WTC11 (cell line): Measurements from ENCODE around the gene CAMTA1. TPM values are rescaled to one million over a fixed set of nuclear protein-coding genes. Genes with fewer than 3 reads are reported as not detected.
A peak's percentile ranks its signal among the peaks of the same experiment; 100 is the strongest.

Experiments used
- ATAC-seq: fragments of 200-7000 bp; cut with Tn5 transposase; 2 replicates; pipeline ENCODE4 v1.10.0; 2021; ENCODE audit warnings: mild to moderate bottlenecking, moderate library complexity
- CTCF ChIA-PET: fragments of 300-600 bp; sonication (Branson Sonifier 250); formaldehyde crosslinking; loops from one replicate; lab custom pipeline; 2021; ENCODE audit warnings: antibody characterized with exemption; lab: Charles Lee
- POLR2A ChIA-PET: fragments of 350-600 bp; sonication (Branson Sonifier 250); formaldehyde crosslinking; loops from one replicate; lab custom pipeline; 2021; ENCODE audit warnings: antibody characterized with exemption; lab: Charles Lee
- DNase-seq: peaks from one replicate; pipeline ENCODE4 v3.0.0; 2021; ENCODE audit warnings: low spot score
- H3K27ac Mint-ChIP-seq: 2 replicates; pipeline ENCODE4 v1.8.0; 2021; ENCODE audit warnings: mixed read lengths
- H3K27me3 Mint-ChIP-seq: 2 replicates; pipeline ENCODE4 v1.8.0; 2021; ENCODE audit warnings: low read depth, mild to moderate bottlenecking, moderate library complexity, mixed read lengths
- H3K36me3 Mint-ChIP-seq: 2 replicates; pipeline ENCODE4 v1.8.0; 2021; ENCODE audit warnings: mixed read lengths
- H3K4me1 Mint-ChIP-seq: 2 replicates; pipeline ENCODE4 v1.8.0; 2022; ENCODE audit warnings: mixed read lengths
- H3K4me3 Mint-ChIP-seq: 2 replicates; pipeline ENCODE4 v1.8.0; 2021; ENCODE audit warnings: mild to moderate bottlenecking, moderate library complexity, mixed read lengths
- H3K9me3 Mint-ChIP-seq: 2 replicates; pipeline ENCODE4 v1.8.0; 2021; ENCODE audit warnings: mixed read lengths
- CREB1 ChIP-seq: sonication (generic); formaldehyde crosslinking; IDR thresholded peaks from 2 replicates; pipeline ENCODE4 v1.8.0; 2023; ENCODE audit warnings: mild to moderate bottlenecking, missing genetic modification reagents
- E2F4 ChIP-seq: sonication (generic); formaldehyde crosslinking; IDR thresholded peaks from 2 replicates; pipeline ENCODE4 v1.8.1; 2022; ENCODE audit warnings: low read depth, mild to moderate bottlenecking, moderate library complexity, missing genetic modification reagents, borderline replicate concordance
- ESRRA ChIP-seq: sonication (generic); formaldehyde crosslinking; IDR thresholded peaks from 2 replicates; pipeline ENCODE4 v1.8.1; 2022; ENCODE audit warnings: mild to moderate bottlenecking, missing genetic modification reagents, borderline replicate concordance
- FOXJ3 ChIP-seq: sonication (generic); formaldehyde crosslinking; IDR thresholded peaks from 2 replicates; pipeline ENCODE4 v1.9.0; 2021; ENCODE audit warnings: missing genetic modification reagents, mild to moderate bottlenecking, borderline replicate concordance
- FOXK1 ChIP-seq: sonication (generic); formaldehyde crosslinking; IDR thresholded peaks from 2 replicates; pipeline ENCODE4 v1.8.0; 2022; ENCODE audit warnings: mild to moderate bottlenecking, moderate library complexity, missing genetic modification reagents
- HMGA2 ChIP-seq: fragments of 250-450 bp; sonication (Bioruptor Pico); IDR thresholded peaks from 2 replicates; pipeline ENCODE4 v1.4.0; 2021; ENCODE audit warnings: mild to moderate bottlenecking, moderate library complexity
- MXD4 ChIP-seq: fragments of 250-450 bp; sonication (Bioruptor Pico); IDR thresholded peaks from 2 replicates; pipeline ENCODE4 v1.8.0; 2021; ENCODE audit warnings: mild to moderate bottlenecking, moderate library complexity, borderline replicate concordance
- NR2C2 ChIP-seq: sonication (generic); formaldehyde crosslinking; IDR thresholded peaks from 2 replicates; pipeline ENCODE4 v1.8.0; 2022; ENCODE audit warnings: mild to moderate bottlenecking, missing genetic modification reagents
- OVOL2 ChIP-seq: fragments of 250-450 bp; sonication (Bioruptor Pico); IDR thresholded peaks from 2 replicates; pipeline ENCODE4 v1.9.0; 2021; ENCODE audit warnings: mild to moderate bottlenecking, borderline replicate concordance
- RORB ChIP-seq: fragments of 250-450 bp; sonication (Bioruptor Pico); IDR thresholded peaks from 2 replicates; pipeline ENCODE4 v1.9.0; 2021; ENCODE audit warnings: mild to moderate bottlenecking
- TEAD1 ChIP-seq: sonication (generic); formaldehyde crosslinking; IDR thresholded peaks from 2 replicates; pipeline ENCODE4 v1.8.0; 2022; ENCODE audit warnings: mild to moderate bottlenecking, missing genetic modification reagents
- ZNF423 ChIP-seq: fragments of 250-450 bp; sonication (Bioruptor Pico); IDR thresholded peaks from 2 replicates; pipeline ENCODE4 v2.1.2; 2022; ENCODE audit warnings: mild to moderate bottlenecking, moderate library complexity
- ZNF425 ChIP-seq: fragments of 250-450 bp; sonication (Bioruptor Pico); conservative IDR thresholded peaks from 2 replicates; pipeline ENCODE4 v1.9.0; 2021; ENCODE audit warnings: mild to moderate bottlenecking
- total RNA-seq: library from RNA; stranded (reverse); gene quantifications from 3 replicates; pipeline ENCODE4 v1.2.3, GENCODE V29; 2021
- TF ChIP-seq, protein P1 (sequence below): sonication (generic); formaldehyde crosslinking; IDR thresholded peaks from 2 replicates; pipeline ENCODE4 v1.8.0; 2023; ENCODE audit warnings: missing genetic modification reagents, mild to moderate bottlenecking, borderline replicate concordance
- TF ChIP-seq, protein P2 (sequence below): sonication (generic); formaldehyde crosslinking; IDR thresholded peaks from 2 replicates; pipeline ENCODE4 v1.8.1; 2023; ENCODE audit warnings: mild to moderate bottlenecking, missing genetic modification reagents, moderate library complexity

CAMTA1 gene
- total RNA-seq, 1 experiment from 2014 or later = 86.4 TPM

GRCh38 chr1:7043719-7044535 is 258.7 kb downstream of the CAMTA1 start:
- peak; percentile 48 for DNase-seq
- Mint-ChIP-seq H3K4me3 (no peak overlapping the region), H3K4me1 (peaks cover 27% of the 10 kb centered on the region), H3K36me3 (no peaks in the 10 kb centered on the region), H3K27ac (peak overlapping the region; percentile 14; the same call in 1 of the 2 replicates), H3K27me3 (no peaks in the 10 kb centered on the region), H3K9me3 (no peaks in the 10 kb centered on the region)
- TF ChIP-seq E2F4 (CRISPR knock-in tag) (no peak), ZNF423 (peak; percentile 76), CREB1 (CRISPR knock-in tag) (no peak), ESRRA (CRISPR knock-in tag) (no peak)
- ChIA-PET CTCF (interaction anchor here (0.5 to 5.0 kb wide), 13 partner anchors 9 to 798 kb away, joined by 3 to 134 read pairs (median 11); no protein-coding TSS in a partner anchor), POLR2A (no interaction called here)
- peak; percentile 51 for ATAC-seq

DNA sequence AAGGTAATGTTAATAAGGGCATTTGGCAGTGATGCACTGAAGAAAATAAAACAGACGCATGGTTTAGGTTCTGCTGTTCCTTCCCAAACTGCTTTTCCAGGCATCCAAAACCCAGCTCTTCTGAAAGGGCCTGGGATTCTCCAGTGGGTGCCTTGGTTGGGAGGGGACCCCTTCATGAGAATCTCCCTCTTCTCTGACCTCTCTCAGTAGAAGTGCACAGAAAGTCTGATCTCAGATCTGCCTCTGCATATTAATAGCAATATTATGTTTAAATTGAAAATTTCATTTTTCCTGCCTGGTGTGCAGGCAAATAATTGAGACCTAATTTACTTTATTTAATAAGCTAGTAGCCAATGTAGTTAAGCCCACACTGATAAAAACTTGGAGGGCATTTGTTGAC is 260.6 kb downstream of the CAMTA1 start:
- H3K9me3 Mint-ChIP-seq = no peaks in the 10 kb centered on the region
- no peak for ATAC-seq
- H3K27me3 Mint-ChIP-seq = no peaks in the 10 kb centered on the region
- H3K27ac Mint-ChIP-seq = no peak overlapping the region
- H3K4me1 Mint-ChIP-seq = peaks cover 27% of the 10 kb centered on the region
- H3K36me3 Mint-ChIP-seq = no peaks in the 10 kb centered on the region
- H3K4me3 Mint-ChIP-seq = no peak overlapping the region
- TF ChIP-seq FOXK1 (CRISPR knock-in tag) = no peak
- no peak for TF ChIP-seq FOXJ3 (CRISPR knock-in tag)
- no peak for TF ChIP-seq NR2C2 (CRISPR knock-in tag)
- TF ChIP-seq, protein P1, sequence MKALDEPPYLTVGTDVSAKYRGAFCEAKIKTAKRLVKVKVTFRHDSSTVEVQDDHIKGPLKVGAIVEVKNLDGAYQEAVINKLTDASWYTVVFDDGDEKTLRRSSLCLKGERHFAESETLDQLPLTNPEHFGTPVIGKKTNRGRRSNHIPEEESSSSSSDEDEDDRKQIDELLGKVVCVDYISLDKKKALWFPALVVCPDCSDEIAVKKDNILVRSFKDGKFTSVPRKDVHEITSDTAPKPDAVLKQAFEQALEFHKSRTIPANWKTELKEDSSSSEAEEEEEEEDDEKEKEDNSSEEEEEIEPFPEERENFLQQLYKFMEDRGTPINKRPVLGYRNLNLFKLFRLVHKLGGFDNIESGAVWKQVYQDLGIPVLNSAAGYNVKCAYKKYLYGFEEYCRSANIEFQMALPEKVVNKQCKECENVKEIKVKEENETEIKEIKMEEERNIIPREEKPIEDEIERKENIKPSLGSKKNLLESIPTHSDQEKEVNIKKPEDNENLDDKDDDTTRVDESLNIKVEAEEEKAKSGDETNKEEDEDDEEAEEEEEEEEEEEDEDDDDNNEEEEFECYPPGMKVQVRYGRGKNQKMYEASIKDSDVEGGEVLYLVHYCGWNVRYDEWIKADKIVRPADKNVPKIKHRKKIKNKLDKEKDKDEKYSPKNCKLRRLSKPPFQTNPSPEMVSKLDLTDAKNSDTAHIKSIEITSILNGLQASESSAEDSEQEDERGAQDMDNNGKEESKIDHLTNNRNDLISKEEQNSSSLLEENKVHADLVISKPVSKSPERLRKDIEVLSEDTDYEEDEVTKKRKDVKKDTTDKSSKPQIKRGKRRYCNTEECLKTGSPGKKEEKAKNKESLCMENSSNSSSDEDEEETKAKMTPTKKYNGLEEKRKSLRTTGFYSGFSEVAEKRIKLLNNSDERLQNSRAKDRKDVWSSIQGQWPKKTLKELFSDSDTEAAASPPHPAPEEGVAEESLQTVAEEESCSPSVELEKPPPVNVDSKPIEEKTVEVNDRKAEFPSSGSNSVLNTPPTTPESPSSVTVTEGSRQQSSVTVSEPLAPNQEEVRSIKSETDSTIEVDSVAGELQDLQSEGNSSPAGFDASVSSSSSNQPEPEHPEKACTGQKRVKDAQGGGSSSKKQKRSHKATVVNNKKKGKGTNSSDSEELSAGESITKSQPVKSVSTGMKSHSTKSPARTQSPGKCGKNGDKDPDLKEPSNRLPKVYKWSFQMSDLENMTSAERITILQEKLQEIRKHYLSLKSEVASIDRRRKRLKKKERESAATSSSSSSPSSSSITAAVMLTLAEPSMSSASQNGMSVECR (CRISPR knock-in tag) = no peak
- TF ChIP-seq RORB (CRISPR knock-in tag) = no peak
- TF ChIP-seq OVOL2 = no peak
- TF ChIP-seq E2F4 (CRISPR knock-in tag) = no peak
- ChIA-PET POLR2A (no interaction called here), CTCF (interaction anchor here (1.5 to 2.5 kb wide), 2 partner anchors 24 to 162 kb away, joined by 7 to 24 read pairs; no protein-coding TSS in a partner anchor)
- no peak for DNase-seq

DNA sequence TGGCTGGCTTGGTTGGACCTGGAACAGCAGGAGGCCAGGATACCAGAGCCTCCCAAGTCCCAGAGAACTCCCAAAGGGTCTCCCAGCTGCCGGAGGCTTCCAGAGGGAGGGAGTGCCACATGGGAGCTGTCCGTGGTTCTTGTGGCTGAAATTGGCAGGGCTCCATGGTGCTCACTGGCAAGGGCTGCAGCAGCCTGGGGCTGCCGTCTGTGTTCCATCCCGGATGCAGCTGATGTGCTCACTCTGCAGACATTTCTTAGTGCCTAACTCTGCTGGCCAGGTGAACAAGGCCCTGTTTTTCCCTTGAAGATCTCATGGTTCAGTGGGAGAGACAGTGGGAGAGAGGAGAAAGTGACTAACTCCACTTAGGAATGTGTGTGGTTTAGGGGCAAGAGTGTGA is 261.1 kb downstream of the CAMTA1 start:
- Mint-ChIP-seq H3K9me3 (no peaks in the 10 kb centered on the region), H3K36me3 (no peaks in the 10 kb centered on the region), H3K27ac (no peak overlapping the region), H3K4me3 (no peak overlapping the region), H3K4me1 (peaks cover 27% of the 10 kb centered on the region), H3K27me3 (no peaks in the 10 kb centered on the region)
- CTCF ChIA-PET = interaction anchor here (1.5 to 2.5 kb wide), 2 partner anchors 24 to 162 kb away, joined by 7 to 24 read pairs; no protein-coding TSS in a partner anchor
- ATAC-seq = peak; percentile 66
- peak; percentile 67 for DNase-seq
- POLR2A ChIA-PET = no interaction called here
- no peak for TF ChIP-seq HMGA2 (CRISPR knock-in tag)
- no peak for TF ChIP-seq ZNF425 (CRISPR knock-in tag)
- no peak for TF ChIP-seq MXD4 (CRISPR knock-in tag)
- 0 out of 2 replicates have a peak, but pooled peaks have one; percentile 16 for TF ChIP-seq TEAD1 (CRISPR knock-in tag)
- TF ChIP-seq RORB (CRISPR knock-in tag) = no peak
- TF ChIP-seq, protein P2, sequence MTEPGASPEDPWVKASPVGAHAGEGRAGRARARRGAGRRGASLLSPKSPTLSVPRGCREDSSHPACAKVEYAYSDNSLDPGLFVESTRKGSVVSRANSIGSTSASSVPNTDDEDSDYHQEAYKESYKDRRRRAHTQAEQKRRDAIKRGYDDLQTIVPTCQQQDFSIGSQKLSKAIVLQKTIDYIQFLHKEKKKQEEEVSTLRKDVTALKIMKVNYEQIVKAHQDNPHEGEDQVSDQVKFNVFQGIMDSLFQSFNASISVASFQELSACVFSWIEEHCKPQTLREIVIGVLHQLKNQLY (CRISPR knock-in tag) = no peak
- TF ChIP-seq, protein P1 (CRISPR knock-in tag) = peak; percentile 38; the same call in 1 of the 2 replicates
